GM19035 (cell line): ENCODE results near the gene CYP2S1.
"Not testable (repeated sequence)": the region's sequence is repeated elsewhere in the genome, so short reads cannot be mapped to it uniquely, and the experiment has no call there.

Experiments used
- ATAC-seq: cut with Tn5 transposase; IDR thresholded peaks from one replicate; pipeline ENCODE4 v1.9.1; 2021; ENCODE audit not compliant: unreplicated experiment

The CYP2S1 gene

DNA sequence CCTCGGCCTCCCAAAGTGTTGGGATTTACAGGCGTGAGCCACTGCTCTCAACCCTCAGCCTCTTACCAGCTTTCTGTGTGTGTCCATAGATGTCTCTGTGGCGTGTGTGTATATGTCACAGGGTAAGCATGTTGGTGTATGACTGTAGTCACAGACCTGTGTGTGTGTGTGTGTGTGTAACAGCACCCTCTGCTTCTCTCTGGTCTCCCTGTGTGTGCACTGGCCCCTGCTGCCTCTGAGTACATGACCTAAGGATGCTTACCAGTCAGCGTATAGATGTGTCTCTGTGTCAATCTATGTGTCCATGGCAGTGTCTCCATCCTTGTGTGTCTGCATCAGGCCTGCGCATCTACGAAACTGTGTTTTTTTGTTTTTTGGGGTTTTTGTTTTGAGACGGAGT lies 31.6 kb downstream of the CYP2S1 start:
- ATAC-seq: no peak

DNA sequence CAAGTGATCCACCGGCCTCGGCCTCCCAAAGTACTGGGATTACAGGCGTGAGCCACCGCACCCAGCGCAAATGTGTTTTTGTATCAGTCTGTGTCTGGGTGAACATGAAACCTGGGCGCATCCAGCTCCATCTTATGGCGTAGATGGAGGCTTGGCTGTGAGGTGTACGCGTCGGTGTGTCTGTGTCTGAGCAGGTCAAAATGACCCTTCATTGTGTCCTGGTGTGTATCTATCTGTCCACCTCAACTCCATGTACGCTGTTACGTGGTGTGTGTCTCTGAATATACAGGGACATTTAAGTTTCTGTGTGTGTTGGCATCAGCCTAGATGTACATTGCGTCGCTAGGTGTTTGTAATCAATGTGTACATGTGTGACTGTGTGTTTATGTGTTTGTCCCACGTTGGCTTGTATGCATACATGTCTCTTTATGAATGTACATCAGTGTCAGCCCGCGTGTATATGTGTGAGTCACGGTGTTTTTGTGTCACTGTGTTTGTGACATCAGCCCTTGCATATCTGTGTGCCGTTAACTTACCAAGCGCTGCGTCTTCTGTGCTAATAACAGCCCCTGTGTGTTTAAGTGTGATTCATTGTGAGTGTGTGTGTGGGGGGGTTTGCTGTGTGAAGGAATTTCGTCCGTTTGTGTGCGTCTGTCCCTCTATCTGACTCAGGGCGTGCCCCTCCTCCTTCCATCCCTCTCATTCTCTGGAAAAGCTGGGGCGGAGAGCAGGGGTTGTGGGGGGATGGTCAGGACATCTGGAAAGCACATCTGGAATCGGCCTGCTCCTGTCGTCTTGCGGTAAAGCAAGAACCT lies 32.4 kb downstream of the CYP2S1 start:
- no peak for ATAC-seq

DNA sequence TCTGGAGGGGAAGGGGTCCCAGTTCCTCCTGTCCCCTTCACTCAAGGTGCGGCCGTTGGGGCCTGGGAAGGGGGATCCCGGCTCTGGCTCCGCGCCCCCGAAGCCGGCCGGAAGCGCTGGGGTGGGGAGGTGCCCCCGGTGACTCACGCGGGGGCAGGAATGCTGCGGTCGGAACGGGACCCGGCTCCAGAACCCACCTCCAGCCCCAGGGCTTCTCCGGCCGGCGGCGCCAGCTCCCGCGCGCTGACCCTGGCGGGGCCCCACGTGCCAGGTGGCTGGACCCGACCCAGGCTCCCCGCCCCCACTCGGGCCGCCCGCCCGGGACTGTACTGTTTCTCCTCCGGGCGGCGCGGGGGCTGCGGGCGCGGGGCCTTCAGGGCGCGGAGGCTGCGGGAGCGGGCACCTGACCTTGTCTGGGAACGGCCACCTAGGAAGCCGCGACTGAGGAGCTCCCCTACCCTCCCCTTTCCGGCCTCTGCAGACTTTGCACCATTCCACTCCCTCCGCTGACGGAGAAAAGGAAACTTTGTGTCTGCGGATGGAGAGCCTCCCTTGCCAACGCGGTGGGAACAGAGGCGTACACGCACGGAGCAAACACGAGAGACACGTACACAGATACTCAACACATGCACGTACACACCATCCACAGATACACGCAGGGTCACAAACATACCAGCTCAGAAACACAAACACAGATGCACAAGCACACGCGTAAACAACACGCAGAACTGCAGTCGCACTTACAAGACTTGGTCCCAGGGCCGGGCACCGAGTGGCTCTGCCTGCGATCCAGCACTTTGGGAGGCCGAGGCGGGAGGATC lies 33.2 kb downstream of the CYP2S1 start:
- ATAC-seq: no peak

DNA sequence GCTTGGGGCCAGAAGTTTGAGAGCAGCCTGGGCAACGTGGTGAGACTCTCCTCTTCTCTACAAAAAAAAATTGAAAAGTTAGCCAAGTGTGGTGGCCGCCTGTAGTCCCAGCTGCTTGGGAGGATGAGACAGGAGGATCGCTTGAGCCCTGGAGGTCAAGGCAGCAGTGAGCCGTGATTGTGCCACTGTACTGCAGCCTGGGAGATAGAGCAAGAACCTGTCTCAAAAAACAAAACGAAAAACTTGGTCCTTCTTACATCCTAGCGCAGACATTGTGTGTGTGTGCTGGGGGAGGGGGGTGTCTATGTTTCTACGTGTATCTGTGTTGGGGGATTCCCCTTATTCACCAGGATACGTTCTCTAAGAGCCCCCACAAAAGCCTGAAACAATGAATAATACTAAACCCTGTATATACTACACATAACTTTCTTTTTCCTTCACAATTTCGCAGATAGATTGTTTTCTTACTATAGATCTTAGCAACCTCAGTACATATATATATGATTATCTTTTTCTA lies 33.9 kb downstream of the CYP2S1 start:
- ATAC-seq: no peak

DNA sequence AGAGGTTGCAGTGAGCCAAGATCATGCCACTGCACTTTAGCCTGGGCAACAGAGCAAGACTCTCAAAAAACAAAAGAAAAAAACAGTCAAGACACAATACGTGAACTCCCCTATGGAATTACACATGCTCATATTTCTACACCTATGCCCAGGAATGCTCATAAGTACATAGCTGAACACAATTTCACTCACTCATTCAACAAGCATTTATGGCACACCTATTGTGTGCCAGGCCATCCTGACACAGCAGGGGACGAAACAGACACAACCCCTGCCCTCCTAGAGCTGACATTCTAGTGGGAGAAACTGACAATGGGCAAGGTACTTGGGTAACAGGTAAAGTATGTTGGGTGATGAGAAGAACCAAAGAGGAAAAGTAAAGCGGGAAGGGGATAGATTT lies 35.5 kb downstream of the CYP2S1 start:
- no peak for ATAC-seq

DNA sequence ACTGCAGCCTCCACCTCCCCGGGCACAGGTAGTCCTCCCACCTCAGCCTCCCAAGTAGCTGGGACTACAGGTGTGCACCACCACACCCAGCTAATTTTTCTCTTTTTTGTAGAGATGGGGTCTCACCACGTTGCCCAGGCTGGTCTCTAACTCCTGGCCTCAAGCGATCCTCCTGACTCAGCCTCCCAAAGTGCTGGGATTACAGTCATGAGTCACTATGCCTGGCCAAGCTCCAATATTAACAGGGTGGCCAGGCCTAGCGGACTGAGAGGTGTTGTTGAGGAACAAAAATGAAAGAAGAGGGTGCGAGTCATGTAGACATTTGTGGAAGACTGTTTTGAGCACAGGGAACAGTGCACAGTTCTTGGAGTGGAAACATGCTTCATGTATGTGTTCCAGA lies 36.3 kb downstream of the CYP2S1 start:
- ATAC-seq: not testable (repeated sequence)

DNA sequence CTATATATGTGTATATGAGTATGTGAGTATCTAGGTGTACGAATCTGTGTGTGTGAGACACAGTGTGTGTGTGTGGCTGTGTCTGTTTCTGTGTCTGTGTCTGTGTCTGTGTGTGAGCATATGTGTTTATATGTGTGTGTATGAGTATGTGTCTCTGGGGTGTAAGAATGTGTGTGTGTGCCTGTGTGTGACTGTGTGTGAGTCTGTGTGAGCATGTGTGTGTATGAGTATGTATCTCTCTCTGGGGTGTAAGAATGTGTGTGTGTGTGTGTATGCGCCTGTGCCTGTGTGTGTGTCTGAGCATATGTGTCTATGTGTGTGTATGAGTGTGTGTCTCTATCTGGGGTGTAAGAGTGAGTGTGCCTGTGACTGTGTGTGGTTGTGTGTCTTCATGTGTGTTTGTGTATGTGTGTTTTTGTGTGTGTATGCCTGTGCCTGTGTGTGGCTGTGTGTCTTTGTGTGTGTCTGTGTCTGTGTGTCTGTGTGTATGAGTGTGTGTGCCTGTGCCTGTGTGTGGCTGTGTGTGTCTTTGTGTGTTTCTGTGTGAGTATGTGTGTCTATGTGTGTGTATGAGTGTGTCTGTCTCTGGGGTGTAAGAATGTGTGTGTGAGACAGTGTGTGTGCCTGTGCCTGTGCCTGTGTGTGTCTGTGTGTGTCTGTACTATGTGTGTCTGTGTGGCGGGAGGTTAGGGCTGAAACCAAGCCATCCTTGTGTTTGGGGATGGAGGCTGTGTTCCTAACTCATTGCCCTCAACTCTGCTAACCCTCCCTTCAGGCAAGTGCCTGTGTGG lies 37.2 kb downstream of the CYP2S1 start:
- ATAC-seq: no peak

DNA sequence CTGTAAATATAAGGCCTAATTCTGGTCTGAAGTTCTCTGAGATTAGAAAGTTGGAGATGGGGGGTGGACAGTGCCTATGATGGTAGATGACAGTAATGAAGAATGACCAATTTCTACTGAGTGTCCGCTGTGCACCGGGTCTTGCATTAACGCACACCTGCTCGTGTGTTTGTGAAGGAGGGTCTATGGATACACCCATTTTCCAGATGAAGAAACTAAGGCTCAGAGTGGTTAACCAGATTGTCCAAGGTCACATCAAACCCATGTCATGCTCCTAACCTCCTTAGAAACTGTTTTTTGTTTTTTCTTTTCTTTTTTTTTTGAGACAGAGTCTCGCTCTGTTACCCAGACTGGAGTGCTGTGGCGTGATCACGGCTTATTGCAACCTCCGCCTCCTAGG lies 39.7 kb downstream of the CYP2S1 start:
- no peak for ATAC-seq

DNA sequence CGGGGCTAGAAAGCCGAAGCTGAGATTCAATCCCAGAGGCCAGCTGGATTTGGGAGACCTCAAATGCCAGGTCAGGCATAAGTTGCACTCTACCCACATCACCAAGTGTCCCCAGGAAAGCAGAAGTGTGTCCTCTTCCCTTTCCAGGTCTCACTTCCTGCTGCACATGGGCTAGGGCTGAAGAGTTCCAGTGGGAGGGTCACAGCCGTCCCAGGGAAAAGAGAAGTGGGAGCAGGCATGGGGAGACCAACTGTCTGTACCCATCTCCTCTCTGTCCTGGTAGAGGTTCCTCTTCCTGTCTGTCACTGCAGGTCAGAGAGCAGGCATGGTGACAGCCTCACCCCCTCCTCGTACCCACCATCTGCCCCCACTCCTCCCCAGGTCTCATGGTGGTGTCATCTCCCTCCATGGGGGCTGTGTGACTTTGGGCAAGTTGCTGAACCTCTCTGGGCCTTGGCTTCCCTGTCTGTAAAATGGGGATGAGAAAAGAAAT lies 40.8 kb downstream of the CYP2S1 start:
- ATAC-seq: no peak

DNA sequence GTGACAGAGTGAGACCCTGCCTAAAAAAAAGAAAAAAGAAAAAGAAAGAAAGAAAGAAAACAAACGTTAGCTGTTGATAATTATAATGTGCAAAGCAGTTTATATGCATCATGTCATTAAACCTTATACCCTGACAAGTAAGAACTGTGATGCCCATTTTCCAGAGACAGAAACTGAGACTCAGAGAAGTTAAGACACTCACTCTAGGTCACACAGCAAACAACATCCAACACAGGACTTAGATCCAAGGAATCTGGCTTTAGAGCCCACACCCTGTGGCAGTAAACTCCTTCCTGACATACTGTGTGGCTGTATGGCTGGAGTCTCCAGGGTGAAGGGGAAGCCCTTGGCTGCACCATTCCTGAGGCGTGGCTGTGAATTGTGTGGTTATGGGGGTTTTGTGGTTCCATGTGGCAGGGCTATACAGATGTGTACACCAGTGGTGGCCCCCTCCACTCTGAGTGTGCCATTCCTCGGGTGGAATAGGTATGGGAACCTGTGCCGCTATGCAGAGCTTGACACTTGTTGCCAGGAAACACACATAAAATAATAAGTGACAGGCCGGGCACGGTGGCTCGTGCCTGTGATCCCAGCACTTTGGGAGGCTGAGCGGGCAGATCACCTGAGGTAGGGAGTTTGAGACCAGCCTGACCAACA lies 41.6 kb downstream of the CYP2S1 start:
- no peak for ATAC-seq

DNA sequence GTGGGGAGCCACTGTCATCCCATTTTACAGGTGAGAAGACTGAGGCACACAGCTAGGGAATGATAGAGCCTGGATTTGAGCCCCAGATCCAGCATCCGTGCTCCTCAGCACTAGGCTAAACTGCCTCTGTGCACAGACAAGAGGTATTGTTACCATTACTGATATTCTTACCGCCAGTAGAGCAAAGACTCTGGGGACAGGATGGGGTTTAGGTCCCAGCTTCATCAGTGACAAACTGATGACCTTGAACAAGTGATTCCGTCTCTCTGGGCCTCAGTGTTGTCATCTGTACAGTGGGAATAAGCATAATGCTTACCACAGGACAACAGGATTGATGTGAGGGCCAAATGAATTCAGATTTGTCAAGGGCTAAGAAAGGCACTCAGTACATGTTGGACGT lies 42.5 kb downstream of the CYP2S1 start:
- no peak for ATAC-seq

DNA sequence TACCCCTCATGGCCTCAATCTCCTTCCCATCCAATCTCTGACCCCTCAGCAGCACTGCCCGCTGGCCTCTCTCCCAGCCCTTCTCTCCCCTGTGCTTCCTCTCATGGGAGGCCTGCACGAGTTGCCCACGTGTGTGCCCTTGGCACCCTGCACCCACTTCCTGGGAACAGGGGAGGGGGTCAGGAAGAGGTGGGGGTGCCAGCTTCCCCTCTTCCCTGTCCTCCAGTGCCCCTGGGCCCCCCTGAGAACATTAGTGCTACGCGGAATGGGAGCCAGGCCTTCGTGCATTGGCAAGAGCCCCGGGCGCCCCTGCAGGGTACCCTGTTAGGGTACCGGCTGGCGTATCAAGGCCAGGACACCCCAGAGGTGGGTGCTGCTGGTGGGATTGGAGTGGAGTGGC lies 45.2 kb downstream of the CYP2S1 start:
- ATAC-seq: no peak

DNA sequence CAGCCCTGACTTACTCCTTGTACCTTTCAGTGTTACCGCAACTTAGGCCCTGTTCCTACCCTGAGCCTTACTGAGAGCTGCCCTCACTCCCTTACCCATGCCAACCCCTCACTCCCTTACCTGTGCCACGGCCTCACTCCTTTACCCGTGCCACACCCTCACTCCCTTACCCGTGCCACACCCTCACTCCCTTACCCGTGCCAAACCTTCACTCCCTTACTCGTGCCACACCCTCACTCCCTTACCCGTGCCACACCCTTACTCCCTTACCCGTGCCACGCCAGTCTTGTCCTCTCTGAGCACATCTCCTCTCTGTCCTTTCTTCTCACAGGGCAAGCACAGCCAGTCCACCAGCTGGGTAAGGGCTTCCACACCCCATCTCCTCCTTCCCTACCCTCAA lies 46.3 kb downstream of the CYP2S1 start:
- no peak for ATAC-seq

DNA sequence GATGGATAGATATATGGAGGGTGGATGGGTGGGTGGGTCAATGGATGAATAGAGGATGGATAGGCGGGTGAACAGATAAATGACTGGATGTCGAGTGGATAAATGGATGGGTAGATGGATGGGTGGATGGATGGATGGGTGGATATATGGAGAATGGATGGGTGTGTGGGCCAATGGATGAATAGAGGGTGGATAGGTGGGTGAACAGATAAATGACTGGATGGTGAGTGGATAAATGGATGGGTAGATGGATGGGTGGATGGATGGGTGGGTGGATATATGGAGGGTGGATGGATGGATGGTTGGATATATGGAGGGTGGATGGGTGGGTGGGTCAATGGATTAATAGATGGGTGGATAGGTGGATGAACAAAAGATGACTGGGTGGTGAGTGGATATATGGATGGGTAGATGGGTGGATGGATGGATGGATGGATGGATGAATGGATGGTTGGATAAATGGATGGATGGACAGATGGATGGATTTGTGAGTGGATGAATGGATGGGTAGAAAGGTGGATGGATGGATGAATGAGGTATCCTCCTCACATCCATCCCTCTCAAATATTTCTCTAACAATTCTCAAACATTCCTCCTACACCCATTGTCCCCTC lies 47.0 kb downstream of the CYP2S1 start:
- no peak for ATAC-seq

DNA sequence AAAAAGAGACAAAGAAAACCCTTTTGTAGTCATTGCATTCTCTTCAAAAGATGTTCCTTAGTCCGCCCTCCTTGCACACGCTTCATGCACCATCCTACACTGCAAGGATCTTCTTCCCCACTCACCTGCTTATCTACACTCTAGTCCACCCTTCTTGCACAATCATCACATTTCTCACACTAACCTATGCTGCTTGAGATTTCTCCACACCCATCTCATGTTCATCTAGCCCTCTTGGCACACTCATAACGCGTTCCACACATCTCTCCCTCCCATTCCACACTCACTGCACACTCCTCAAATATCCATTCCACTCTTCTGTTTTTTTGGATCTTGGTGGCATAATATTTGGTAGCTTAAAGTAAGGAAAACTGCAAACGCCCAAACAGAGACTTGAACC lies 48.8 kb downstream of the CYP2S1 start:
- no peak for ATAC-seq

DNA sequence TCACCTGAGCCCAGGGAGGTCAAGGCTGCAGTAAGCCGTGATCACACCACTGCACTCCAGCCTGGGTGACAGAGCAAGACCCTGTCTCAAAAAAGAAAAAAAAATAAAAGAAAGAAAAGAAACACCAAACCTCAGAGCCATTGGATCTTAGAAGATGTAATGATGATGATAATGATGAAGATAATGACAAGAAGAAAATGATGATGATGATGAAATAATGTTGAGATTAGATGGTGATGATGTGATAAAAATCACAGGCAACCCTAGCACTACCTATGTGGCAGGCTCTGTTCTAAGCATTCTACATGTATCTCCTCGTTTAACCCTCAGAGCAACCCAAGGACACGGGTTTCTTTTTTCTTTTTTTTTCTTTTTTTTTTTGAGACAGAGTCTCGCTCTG lies 51.1 kb downstream of the CYP2S1 start:
- no peak for ATAC-seq

DNA sequence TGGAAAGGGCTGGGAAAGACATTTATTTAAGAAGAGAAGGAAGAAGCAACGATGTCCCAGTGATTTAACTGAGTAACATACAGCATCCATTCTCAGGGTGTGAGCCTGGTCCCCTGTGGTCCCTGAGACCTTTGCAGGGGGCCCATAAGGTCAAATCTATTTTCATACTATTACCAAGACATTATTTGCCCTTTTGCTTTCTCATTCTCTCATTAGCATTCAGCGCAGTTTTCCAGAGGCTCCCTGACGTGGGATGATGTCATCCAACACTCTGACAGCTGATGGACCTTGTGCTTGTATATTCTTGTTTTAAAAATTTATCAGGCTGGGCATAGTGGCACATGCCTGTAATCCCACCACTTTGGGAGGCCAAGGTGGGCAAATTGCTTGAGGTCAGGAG lies 52.8 kb downstream of the CYP2S1 start:
- ATAC-seq: no peak

DNA sequence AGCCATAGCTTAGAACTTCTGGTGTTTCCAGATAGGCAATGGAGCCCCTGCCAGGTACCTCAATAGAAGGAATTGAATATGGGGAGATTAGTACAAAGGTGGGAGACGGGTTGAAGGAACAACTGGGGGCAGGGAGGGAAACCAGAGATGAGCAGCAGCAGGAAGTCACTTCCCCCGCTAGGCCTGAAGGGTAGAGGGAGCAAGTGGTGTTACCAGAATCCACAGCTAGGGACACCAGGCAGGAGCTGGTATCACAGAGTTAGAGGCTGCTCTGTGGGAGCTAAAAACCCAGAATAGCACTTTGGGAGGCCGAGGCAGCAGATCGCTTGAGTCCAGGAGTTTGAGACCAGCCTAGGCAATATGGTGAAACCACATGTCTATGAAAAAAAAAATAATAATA lies 55.9 kb downstream of the CYP2S1 start:
- no peak for ATAC-seq

DNA sequence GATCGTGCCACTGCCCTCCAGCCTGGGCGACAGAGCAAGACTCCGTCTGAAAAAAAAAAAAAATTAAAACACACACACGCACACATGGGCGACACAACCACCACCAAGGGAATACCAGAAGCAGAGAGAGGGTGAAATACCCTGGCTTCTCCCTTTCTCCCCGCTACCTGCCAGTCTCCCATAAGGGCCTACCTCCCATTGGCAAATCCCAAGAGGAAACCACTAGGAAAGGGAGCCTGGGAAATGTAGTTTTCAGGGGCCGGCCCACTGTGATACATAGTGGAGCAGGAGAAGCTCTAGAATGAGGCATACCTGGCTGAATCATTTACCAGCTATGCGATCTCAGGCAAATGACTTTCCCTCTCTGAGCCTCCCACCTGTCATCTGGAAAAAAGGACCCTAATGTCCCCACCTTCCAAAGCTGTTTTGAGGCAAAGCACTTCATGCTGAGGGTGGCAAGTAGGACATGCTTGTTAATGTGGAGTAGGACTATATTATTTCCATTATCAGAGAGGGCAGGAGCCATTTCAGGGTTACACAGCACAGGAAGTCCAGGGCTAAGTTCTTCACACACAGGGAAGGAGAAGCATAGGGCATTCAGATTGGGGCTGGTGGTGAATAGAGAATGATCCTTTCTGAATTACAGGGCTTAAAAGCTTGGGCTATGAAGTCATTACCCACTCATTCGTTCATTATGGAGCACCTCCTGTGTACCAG lies 56.8 kb downstream of the CYP2S1 start:
- no peak for ATAC-seq

DNA sequence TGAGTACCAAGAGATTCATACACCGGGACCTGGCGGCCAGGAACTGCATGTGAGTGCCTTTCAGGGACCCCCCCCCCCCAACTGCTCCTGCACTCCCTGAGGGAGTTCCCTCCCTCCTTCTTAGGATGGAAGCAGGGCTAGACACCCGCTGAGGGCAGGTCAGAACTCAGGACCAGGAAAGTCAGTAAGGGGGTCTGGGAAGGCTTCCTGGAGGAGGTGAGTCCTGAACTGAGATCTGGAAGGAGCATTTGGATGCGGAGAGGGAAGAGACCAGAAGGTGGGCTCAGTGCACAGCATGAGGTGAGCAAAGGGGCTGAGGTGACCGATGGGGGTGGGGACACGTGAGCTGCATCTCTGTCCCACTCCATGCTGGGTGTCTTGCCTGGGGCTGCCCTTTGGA lies 60.6 kb downstream of the CYP2S1 start:
- ATAC-seq: no peak
